K562 (cell line): ENCODE measurements around the gene TMEM147. TPM values are rescaled to one million over a fixed set of nuclear protein-coding genes. Genes with fewer than 3 reads are reported as not detected.

Experiments used
- BRD4 ChIP-seq: fragments of 200-600 bp; sonication (generic); IDR thresholded peaks from 2 replicates; pipeline ENCODE4 v1.6.1; 2017; ENCODE audit warnings: inconsistent platforms
- FOXP1 ChIP-seq: sonication (generic); formaldehyde crosslinking; IDR thresholded peaks from 2 replicates; pipeline ENCODE4 v1.8.0; 2022; ENCODE audit warnings: mild to moderate bottlenecking, missing genetic modification reagents
- POLR2H ChIP-seq: IDR thresholded peaks from 2 replicates; pipeline ENCODE4 v1.6.1; 2016; ENCODE audit warnings: missing genetic modification characterization, low read depth, mild to moderate bottlenecking, control low read depth, missing compliant biosample characterization, moderate library complexity
- SREBF1 ChIP-seq: fragments of 150-350 bp; IDR thresholded peaks from 2 replicates; pipeline ENCODE4 v1.6.1; 2014; ENCODE audit warnings: antibody characterized with exemption, low read depth, low read length, borderline replicate concordance
- ZBTB7A ChIP-seq: IDR thresholded peaks from 2 replicates; pipeline ENCODE4 v1.6.1; 2011; ENCODE audit warnings: low read depth, mild to moderate bottlenecking, low read length, moderate library complexity, borderline replicate concordance; ENCODE audit not compliant: control insufficient read depth
- ZNF197 ChIP-seq: fragments of 200-800 bp; sonication (Bioruptor generic); IDR thresholded peaks from 2 replicates; pipeline ENCODE4 v1.6.1; 2016; ENCODE audit warnings: low read depth, missing genetic modification characterization, missing compliant biosample characterization
- polyA plus RNA-seq, 8 experiments: library from polyadenylated mRNA; depleted of rRNA in 4 of 8; stranded (reverse) in 5 of 8; unstranded in 3 of 8; fragments of >200 nt; fragmentation: Nextera tagmentation in 2 of 8; fragmentation: Illumina TruSeq in 1 of 8; extraction: Ambion mirVana in 2 of 8; extraction: Trizol in 1 of 8; gene quantifications; 2 replicates each; pipeline versions ENCODE4 v1.2.1 to v1.2.3, GENCODE V29; 2011 to 2014; ENCODE audit warnings: inconsistent platforms in 1 of 8, missing spikeins in 1 of 8
- total RNA-seq, 7 experiments: library from RNA; depleted of rRNA in 6 of 7; stranded (reverse); fragments of >200 nt in 6 of 7; fragmentation: Illumina TruSeq in 2 of 7; extraction: Trizol in 2 of 7; gene quantifications; 2 replicates each; pipeline versions ENCODE4 v1.2.1 to v1.2.3, GENCODE V29; 2011 to 2021; ENCODE audit warnings: low replicate concordance in 1 of 7
- TF ChIP-seq, protein P1 (sequence below): sonication (generic); formaldehyde crosslinking; IDR thresholded peaks from 2 replicates; pipeline ENCODE4 v1.8.1; 2023; ENCODE audit warnings: missing genetic modification reagents, mild to moderate bottlenecking, borderline replicate concordance
- TF ChIP-seq, protein P2 (sequence below): IDR thresholded peaks from 2 replicates; pipeline ENCODE4 v1.6.1; 2014; ENCODE audit warnings: antibody characterized with exemption

TMEM147 gene
- total and polyA plus RNA-seq, 9 of the 15 experiments (the other 6 are each of a cell fraction or from before 2014, with no cell fraction given), result 73.8 to 194 (median 142) TPM

DNA sequence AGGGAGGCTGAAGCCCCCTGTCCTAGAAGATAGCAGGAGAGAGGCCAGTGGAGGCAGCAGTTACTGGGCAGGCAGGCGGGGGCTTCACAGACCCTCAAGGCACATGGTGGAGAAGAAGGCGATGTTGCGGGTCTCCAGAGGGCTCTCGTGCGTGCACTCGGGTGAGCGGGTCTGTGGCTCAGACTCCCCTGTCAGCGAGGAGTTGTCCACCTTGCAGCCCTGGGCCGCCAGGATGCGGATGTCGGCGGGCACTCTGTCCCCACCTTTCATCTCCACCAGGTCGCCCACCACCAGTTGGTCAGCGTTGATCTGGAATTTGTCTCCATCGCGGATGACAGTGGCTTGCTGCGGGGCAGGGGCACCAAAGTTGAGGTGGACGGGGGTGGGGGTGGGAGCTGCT, 14.8 kb downstream of the TMEM147 start (continued):
- TF ChIP-seq ZBTB7A (no peak), ZNF197 (CRISPR knock-in tag) (no peak), FOXP1 (CRISPR knock-in tag) (no peak), BRD4 (no peak), POLR2H (tag) (no peak), SREBF1 (no peak)
- TF ChIP-seq, protein P1, sequence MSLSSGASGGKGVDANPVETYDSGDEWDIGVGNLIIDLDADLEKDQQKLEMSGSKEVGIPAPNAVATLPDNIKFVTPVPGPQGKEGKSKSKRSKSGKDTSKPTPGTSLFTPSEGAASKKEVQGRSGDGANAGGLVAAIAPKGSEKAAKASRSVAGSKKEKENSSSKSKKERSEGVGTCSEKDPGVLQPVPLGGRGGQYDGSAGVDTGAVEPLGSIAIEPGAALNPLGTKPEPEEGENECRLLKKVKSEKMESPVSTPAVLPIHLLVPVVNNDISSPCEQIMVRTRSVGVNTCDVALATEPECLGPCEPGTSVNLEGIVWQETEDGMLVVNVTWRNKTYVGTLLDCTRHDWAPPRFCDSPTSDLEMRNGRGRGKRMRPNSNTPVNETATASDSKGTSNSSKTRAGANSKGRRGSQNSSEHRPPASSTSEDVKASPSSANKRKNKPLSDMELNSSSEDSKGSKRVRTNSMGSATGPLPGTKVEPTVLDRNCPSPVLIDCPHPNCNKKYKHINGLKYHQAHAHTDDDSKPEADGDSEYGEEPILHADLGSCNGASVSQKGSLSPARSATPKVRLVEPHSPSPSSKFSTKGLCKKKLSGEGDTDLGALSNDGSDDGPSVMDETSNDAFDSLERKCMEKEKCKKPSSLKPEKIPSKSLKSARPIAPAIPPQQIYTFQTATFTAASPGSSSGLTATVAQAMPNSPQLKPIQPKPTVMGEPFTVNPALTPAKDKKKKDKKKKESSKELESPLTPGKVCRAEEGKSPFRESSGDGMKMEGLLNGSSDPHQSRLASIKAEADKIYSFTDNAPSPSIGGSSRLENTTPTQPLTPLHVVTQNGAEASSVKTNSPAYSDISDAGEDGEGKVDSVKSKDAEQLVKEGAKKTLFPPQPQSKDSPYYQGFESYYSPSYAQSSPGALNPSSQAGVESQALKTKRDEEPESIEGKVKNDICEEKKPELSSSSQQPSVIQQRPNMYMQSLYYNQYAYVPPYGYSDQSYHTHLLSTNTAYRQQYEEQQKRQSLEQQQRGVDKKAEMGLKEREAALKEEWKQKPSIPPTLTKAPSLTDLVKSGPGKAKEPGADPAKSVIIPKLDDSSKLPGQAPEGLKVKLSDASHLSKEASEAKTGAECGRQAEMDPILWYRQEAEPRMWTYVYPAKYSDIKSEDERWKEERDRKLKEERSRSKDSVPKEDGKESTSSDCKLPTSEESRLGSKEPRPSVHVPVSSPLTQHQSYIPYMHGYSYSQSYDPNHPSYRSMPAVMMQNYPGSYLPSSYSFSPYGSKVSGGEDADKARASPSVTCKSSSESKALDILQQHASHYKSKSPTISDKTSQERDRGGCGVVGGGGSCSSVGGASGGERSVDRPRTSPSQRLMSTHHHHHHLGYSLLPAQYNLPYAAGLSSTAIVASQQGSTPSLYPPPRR (CRISPR knock-in tag), result no peak
- TF ChIP-seq, protein P2, sequence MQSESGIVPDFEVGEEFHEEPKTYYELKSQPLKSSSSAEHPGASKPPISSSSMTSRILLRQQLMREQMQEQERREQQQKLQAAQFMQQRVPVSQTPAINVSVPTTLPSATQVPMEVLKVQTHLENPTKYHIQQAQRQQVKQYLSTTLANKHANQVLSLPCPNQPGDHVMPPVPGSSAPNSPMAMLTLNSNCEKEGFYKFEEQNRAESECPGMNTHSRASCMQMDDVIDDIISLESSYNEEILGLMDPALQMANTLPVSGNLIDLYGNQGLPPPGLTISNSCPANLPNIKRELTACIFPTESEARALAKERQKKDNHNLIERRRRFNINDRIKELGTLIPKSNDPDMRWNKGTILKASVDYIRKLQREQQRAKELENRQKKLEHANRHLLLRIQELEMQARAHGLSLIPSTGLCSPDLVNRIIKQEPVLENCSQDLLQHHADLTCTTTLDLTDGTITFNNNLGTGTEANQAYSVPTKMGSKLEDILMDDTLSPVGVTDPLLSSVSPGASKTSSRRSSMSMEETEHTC, result no peak
